ENCODE data around the gene GOLGA8R.
"Not testable (repeated sequence)": the region's sequence is repeated elsewhere in the genome, so short reads cannot be mapped to it uniquely, and the experiment has no call there.

Gene GOLGA8R

GRCh38 chr15:30414160-30414559 is at the start of gene GOLGA8R:
Gene GOLGA8R, minus strand, starts transcription at chr15:30414260. Its CDS starts 98 bp downstream, at chr15:30414162.
- not testable (repeated sequence) for H3K27ac ChIP-seq

DNA sequence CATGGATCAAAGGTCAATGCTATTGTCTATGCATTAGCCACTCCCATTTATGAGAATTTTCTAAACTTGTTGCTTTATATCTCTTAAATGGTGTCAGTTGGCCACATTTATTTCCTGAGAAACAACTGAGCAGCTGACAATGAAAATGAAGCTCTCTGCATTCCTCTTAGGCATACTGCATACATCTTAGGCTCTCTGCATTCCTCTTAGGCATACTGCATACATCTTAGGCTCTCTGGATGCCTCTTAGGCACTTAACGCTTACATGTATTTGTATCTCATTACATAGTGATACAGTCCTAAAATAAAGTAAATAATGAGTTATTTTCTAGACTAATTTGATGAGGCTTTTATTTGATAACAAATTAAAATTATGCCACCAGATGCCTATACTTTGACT is 49.8 kb upstream of the GOLGA8R start:
- H3K27ac ChIP-seq: not testable (repeated sequence)

DNA sequence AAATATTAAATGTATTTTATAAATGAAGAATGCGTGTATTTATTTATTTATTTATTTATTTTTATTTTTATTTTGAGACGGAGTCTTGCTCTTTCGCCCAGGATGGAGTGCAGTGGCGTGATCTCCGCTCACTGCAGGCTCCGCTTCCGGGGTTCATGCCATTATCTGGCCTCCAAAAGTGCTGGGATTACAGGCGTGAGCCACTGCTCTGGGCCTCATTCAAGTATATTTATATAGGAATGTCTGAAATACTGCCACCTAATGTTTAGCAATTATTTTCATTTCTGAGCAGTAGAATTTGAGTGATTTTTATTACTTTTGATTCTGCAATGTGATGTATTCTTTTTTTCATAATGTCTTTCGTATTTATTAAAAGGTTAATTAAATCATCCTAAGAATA is 48.1 kb upstream of the GOLGA8R start:
- not testable (repeated sequence) for H3K27ac ChIP-seq

DNA sequence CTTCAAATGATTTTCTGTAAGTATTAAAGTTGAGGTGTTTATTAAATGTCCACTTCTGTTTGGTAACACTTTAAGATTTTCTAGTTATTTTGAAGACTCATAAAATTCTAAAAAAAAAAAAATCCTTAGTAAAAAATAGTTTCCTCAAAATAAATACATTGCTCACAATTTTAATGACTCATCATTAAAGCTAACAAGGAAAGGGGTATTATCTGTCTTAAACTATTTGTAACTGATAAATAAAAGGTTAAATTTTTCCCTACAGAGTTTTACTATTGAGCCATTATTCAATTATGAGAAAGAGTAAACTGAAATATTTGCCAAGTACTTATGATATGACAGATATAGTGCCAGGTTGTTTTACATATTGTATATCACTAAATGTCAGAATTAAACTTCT is 38.6 kb upstream of the GOLGA8R start:
- not testable (repeated sequence) for H3K27ac ChIP-seq

DNA sequence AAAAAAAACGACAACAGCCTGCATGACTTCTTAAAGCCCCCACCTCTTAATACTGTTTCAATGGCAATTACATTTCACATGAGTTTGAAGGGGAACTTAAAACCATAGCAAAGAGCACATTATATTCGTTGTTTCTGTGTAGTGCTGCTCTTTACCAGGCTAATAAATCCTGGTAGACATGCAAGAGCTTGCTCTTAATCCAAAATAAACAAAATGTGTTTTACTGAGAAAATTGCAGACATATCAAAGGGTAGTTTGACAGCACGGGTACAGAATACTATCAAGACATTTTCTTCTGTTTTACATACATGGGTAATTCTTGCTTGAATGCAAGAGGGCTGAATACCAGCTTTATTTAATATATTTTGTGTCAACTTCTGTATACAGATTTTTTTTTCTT is 24.3 kb upstream of the GOLGA8R start:
- H3K27ac ChIP-seq: not testable (repeated sequence)

DNA sequence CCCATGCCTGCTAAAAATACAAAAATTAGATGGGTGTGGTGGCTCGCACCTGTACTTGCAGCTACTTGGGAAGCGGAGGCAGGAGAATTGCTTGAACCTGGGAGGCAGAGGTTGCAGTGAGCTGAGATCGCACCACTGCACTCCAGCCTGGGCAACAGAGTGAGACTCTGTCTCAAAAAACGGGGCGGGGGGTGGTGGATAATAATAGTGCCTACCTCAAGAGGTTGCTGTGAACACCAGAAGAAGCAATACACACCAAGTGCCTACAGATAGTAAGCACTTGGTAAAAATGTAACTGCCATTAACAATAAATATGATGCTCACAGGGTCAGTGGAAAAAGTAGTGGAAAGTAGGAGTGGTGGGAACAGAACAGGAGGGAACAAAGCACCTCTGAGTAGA is 21.8 kb upstream of the GOLGA8R start:
- not testable (repeated sequence) for H3K27ac ChIP-seq

DNA sequence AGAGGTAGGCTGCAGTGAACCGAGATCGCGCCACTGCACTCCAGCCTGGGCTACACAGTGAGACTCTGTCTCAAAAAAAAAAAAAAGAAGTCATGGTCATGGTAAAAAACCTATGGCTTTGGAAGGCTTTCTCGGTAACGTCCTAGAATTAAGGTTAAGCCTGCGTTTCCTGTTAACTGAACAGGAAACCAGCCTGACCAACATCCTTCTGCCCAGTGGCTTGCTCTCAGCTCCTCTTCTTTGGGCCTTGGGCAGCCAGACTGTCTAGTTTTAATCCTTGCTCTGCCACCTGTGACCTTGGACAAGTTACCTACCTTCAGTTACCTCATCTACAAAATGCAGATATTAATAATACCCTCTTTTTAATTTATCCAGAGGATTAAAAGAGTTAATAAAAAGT is 6.7 kb upstream of the GOLGA8R start:
- H3K27ac ChIP-seq: not testable (repeated sequence)

GRCh38 chr15:30407636-30408035 is 6.4 kb downstream of the GOLGA8R start:
- not testable (repeated sequence) for H3K27ac ChIP-seq

GRCh38 chr15:30398988-30399387 is 15.1 kb downstream of the GOLGA8R start:
- not testable (repeated sequence) for H3K27ac ChIP-seq

- not testable (repeated sequence) for H3K27ac ChIP-seq
Measured at GRCh38 chr15:30393664-30393991, 20.4 kb downstream of the GOLGA8R start.

- not testable (repeated sequence) for H3K27ac ChIP-seq
Measured at GRCh38 chr15:30392766-30393663, 21.0 kb downstream of the GOLGA8R start, which contains the start of gene CHRFAM7A. Gene CHRFAM7A, minus strand, starts transcription at chr15:30393540. Its CDS starts 10,189 bp downstream, at chr15:30383351.

DNA sequence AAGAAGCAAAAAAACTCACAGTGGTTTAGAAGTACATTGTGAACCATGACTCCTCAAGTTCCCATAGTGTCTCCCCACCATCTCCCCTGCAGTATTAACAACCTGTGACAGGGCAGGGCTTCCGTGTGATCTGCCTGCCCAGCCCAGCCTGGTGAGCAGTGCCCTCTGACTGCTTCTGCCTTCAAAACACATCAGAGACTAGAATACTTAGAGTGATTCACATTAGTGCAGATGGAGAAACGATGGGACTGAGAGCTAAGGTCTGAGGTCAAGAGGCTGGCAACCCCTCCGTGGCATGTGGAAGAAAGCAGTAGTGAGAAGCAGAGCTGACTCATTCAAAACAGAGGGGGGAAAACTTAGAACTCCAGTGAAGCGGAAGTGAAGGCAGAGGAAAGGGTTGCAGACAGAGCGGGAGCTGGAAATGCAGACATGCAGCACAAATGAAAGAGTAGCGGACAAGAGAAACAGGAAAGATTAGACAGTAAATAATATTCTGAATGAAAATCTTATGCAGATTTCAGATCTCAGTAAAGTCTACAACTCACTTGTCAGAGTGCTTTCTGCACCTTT is 27.7 kb downstream of the GOLGA8R start:
- not testable (repeated sequence) for H3K27ac ChIP-seq

DNA sequence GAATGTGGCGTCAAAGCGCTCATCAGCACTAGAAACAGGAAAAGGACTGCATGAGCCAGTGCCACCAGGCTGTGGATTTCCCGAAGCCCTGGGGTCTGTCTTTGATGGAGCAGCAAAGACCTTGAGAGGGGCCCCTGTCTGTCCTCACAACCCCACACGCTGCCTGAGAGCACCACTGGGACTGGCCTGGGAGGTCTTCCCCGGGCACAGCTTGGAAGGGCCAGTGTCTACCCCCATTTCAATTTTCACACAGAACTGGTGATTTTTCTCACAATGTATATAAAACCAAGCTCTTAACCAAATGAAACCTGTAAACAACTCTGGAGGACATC is 37.0 kb downstream of the GOLGA8R start:
- H3K27ac ChIP-seq: not testable (repeated sequence)

DNA sequence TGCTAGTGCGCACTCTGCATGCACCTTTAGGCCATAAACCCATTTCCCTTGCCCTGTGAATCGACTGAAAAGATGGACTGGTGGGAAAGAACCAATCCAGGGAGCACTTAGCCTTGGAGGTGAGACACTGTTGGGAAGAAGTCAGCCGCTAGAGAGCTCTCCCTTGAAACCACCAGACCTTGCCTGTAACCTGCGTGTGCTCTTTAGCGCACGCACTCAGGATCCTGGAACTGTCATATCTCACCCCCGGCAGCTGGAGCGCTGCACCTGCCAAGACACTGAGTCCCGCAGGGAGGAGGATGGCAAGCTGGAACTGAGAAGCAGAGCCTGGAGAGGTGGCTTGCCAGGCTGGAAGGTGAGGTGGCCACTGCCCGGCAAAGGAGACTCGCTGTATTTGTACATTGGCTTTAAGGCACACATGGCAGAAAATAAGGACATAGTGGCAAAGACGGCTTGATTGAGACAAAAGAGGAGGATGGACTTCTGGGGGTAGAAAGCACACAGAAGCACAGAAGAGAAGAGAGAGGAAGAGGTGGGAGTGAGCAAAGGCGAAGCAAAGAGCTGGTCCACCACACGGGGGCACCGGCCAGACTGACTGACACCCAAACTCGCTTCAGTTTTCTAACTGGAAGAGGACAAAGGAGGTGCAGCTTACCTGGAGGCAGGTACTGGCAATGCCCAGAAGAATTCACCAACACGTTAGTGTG is 37.5 kb downstream of the GOLGA8R start:
- not testable (repeated sequence) for H3K27ac ChIP-seq

DNA sequence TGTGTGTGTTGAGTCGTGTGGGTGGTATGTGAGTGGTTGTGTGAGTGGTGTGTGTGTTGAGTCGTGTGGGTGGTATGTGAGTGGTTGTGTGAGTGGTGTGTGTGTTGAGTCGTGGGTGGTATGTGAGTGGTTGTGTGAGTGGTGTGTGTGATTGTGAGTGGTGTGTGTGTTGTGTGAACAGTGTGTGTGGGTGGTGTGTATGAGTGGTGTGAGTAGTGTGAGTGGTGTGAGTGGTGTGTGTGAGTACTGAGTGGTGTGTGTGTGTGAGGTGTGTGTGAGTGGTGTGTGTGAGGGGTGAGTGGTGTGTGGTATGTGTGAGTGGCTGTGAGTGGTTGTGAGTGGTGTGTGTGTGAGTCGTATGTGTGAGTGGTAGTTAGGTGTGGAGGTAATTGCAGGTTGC is 38.2 kb downstream of the GOLGA8R start:
- not testable (repeated sequence) for H3K27ac ChIP-seq

DNA sequence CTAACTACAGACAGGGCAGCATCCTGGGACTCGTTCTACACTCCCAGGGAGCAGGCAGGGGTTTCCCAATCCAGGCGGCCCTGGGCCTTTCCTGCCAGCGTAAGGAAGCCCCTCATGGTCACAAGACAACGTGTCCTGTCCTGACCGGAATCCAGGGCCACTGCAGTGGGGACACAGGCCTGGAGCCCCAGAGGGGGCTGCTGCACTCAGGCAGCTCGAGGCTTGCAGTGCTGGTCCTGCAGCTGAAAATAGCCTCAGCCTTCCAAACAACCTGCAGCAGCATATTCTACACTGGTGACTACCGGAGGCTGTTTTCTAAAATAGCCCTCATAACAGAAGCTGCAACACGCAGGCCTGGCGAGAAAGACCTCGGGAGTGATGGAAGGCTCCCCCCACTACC is 39.2 kb downstream of the GOLGA8R start:
- H3K27ac ChIP-seq: not testable (repeated sequence)

GRCh38 chr15:30368271-30368670 is 45.8 kb downstream of the GOLGA8R start:
- H3K27ac ChIP-seq: not testable (repeated sequence)

DNA sequence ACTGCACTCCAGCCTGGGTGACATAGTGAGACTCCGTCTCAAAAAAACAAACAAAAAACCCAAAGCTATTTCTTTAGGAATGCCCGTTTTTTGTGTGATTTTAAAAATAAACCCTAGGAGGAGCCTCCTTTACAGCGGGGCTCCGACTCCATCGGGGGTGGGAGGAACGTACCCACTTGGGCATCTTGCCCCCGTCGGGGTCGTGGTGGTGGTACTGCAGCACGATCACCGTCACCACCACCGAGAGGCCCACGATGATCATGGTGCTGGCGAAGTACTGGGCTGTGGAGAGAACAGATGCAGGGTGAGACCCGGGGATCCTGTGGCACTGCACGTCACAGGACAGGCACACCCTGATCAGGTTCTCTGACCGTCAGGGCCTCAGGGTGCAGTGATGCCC is 46.8 kb downstream of the GOLGA8R start:
- H3K27ac ChIP-seq: not testable (repeated sequence)

- not testable (repeated sequence) for H3K27ac ChIP-seq
Measured at GRCh38 chr15:30361404-30361803, 52.7 kb downstream of the GOLGA8R start.

- not testable (repeated sequence) for H3K27ac ChIP-seq
Measured at GRCh38 chr15:30360990-30361389, 53.1 kb downstream of the GOLGA8R start.

DNA sequence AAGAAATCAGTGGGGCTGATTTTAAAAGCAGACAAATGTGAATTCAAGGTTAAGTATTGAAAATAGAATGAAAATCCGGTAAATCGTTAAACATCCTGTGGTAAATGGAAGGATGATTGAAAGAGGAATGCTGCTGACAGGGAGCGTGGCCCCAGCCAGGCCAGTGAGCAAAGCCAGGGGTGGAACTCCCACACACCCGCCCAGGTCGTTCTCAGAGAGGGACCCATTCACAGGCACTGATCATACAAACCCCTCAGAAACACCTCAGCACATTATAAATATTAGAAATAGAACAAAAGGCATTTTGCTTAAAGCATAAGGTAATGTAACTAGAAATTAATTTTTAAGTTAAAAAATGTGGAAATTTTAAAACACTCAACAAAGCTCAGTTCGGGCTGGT is 59.0 kb downstream of the GOLGA8R start:
- not testable (repeated sequence) for H3K27ac ChIP-seq
